HG03039 (cell line): ENCODE results near the gene ARHGAP24.
"Not testable (repeated sequence)": the region's sequence is repeated elsewhere in the genome, so short reads cannot be mapped to it uniquely, and the experiment has no call there.

Source experiments
- ATAC-seq: cut with Tn5 transposase; IDR thresholded peaks from one replicate; pipeline ENCODE4 v1.9.1; 2021; ENCODE audit warnings: mild to moderate bottlenecking, moderate library complexity; ENCODE audit not compliant: unreplicated experiment

Gene ARHGAP24

GRCh38 chr4:85515701-85516100, 40.8 kb downstream of the ARHGAP24 start:
- ATAC-seq: no peak

GRCh38 chr4:85518526-85518925, 43.6 kb downstream of the ARHGAP24 start:
- ATAC-seq: not testable (repeated sequence)

- no peak for ATAC-seq
These were observed 46.1 kb downstream of the ARHGAP24 start for GRCh38 chr4:85520765-85521749.

GRCh38 chr4:85522277-85522676, 47.3 kb downstream of the ARHGAP24 start:
- no peak for ATAC-seq

- ATAC-seq: no peak
These were observed 47.9 kb downstream of the ARHGAP24 start for GRCh38 chr4:85522836-85523235.

GRCh38 chr4:85527815-85528214, 52.9 kb downstream of the ARHGAP24 start:
- ATAC-seq: no peak

GRCh38 chr4:85531560-85532341, 56.8 kb downstream of the ARHGAP24 start:
- ATAC-seq: no peak

- ATAC-seq: no peak
These were observed 59.2 kb downstream of the ARHGAP24 start for GRCh38 chr4:85534120-85534519.

GRCh38 chr4:85543832-85544231, 68.9 kb downstream of the ARHGAP24 start:
- no peak for ATAC-seq

- ATAC-seq: no peak
These were observed 69.8 kb downstream of the ARHGAP24 start for GRCh38 chr4:85544751-85545150.

- ATAC-seq: no peak
These were observed 73.2 kb downstream of the ARHGAP24 start for GRCh38 chr4:85548116-85548515.

GRCh38 chr4:85548841-85549240, 73.9 kb downstream of the ARHGAP24 start:
- no peak for ATAC-seq

GRCh38 chr4:85555206-85555605, 80.3 kb downstream of the ARHGAP24 start:
- no peak for ATAC-seq

GRCh38 chr4:85556283-85556682, 81.3 kb downstream of the ARHGAP24 start:
- ATAC-seq: peak; percentile 65

- ATAC-seq: peak; percentile 81
These were observed 82.3 kb downstream of the ARHGAP24 start for GRCh38 chr4:85557016-85557901.

GRCh38 chr4:85565761-85566480, 91.0 kb downstream of the ARHGAP24 start:
- ATAC-seq: no peak

- ATAC-seq: no peak
These were observed 94.9 kb downstream of the ARHGAP24 start for GRCh38 chr4:85569730-85570299.

GRCh38 chr4:85570388-85570787, 95.4 kb downstream of the ARHGAP24 start:
- no peak for ATAC-seq

GRCh38 chr4:85571008-85571407, 96.1 kb downstream of the ARHGAP24 start:
- no peak for ATAC-seq

- ATAC-seq: no peak
These were observed 98.3 kb downstream of the ARHGAP24 start for GRCh38 chr4:85573270-85573669.
